Tibial nerve (tissue), 3 donors: ENCODE results near the gene RHEX.

Source experiments
- POLR2A ChIP-seq, 2 donors: fragments of 450-650 bp; IDR thresholded peaks; one replicate each; pipeline ENCODE4 v1.6.1; 2017; ENCODE audit warnings: antibody characterized with exemption in 2 of 2, mild to moderate bottlenecking in 2 of 2, moderate library complexity in 2 of 2
- TF ChIP-seq, protein P1 (sequence below), 5 experiments: fragments of 200-600 bp in 3 of 5; fragments of 450-650 bp in 2 of 5; sonication (generic) in 3 of 5; IDR thresholded peaks; one replicate each; pipeline ENCODE4 v1.5.1; 2016 to 2019; ENCODE audit warnings: antibody characterized with exemption in 5 of 5, mild to moderate bottlenecking in 3 of 5, moderate library complexity in 2 of 5

DNA sequence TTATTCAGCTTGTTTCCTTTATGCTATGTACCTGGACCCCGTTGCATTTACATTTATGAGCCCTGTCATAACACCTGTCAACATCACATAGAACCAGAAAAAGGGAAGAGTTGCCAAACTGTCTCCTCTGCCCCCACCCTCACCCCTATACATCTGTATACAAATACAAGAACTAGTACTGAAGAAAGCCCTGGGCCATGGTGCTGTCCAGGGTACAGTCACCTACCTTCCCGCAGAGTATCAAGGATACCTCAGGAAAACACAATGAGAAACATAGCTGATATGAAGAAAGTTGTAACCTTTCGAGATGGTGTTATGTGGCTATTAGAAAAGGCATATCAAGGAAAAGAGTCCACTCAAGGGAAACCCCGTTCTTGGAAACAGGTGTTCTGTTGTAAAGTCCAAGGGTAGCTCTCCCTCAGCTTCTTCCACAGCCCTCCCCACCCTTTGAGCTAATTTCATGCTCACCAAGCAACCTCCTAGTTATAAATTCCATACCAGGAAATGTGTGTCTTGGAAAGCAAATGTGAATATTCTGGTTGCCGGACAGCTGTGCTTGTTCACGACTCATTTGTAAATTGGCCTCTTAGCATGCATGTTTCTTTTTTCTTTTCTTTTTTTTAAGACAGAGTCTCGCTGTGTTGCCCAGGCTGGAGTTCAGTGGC is 80.9 kb downstream of the RHEX start:
- TF ChIP-seq, protein P1, sequence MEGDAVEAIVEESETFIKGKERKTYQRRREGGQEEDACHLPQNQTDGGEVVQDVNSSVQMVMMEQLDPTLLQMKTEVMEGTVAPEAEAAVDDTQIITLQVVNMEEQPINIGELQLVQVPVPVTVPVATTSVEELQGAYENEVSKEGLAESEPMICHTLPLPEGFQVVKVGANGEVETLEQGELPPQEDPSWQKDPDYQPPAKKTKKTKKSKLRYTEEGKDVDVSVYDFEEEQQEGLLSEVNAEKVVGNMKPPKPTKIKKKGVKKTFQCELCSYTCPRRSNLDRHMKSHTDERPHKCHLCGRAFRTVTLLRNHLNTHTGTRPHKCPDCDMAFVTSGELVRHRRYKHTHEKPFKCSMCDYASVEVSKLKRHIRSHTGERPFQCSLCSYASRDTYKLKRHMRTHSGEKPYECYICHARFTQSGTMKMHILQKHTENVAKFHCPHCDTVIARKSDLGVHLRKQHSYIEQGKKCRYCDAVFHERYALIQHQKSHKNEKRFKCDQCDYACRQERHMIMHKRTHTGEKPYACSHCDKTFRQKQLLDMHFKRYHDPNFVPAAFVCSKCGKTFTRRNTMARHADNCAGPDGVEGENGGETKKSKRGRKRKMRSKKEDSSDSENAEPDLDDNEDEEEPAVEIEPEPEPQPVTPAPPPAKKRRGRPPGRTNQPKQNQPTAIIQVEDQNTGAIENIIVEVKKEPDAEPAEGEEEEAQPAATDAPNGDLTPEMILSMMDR (IDR thresholded peaks at IDR 0.05), result no peak
- no peak for TF ChIP-seq POLR2A (IDR thresholded peaks at IDR 0.05)
